Measurements from ENCODE around the gene SPATA2L. TPM values are rescaled to one million over a fixed set of nuclear protein-coding genes. Genes with fewer than 3 reads are reported as not detected.
"Not testable (repeated sequence)": the region's sequence is repeated elsewhere in the genome, so short reads cannot be mapped to it uniquely, and the experiment has no call there.

Gene SPATA2L
- polyA plus RNA-seq, 3 donors, result 7.3 to 22.6 (median 11.6) TPM

- no peak overlapping the region for H3K27ac ChIP-seq (ENCODE audit: low read depth, low read length)
- 85 to 87% (median 87%) methylated on average over 10 of the region's 10 CpGs for WGBS, 3 donors
These were observed 30.7 kb downstream of the SPATA2L start for GRCh38 chr16:89670496-89671431.

DNA sequence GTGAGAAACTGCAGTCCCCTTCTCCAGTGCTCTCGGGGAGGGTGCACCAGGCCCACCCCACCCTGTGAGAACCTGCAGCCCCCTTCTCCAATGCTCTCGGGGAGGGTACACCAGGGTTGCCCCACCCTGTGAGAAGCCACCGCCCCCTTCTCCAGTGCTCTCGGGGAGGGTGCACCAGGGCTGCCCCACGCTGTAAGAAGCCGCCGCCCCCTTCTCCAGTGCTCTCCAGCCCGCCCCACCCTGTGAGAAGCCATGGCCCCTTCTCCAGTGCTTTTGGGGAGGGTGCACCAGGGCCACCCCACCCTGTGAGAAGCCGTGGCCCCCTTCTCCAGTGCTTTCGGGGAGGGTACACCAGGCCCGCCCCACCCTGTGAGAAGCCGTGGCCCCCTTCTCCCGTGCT lies 31.8 kb downstream of the SPATA2L start:
- no peak overlapping the region for H3K27ac ChIP-seq (ENCODE audit: low read depth, low read length)
- WGBS, 3 donors, result 89 to 97% (median 96%) methylated on average over 8 to 13 of the region's 13 CpGs

GRCh38 chr16:89668790-89669158 lies 32.7 kb downstream of the SPATA2L start:
- no peak overlapping the region for H3K27ac ChIP-seq (ENCODE audit: low read depth, low read length)
- WGBS, 3 donors, result 41 to 68% (median 45%) methylated on average over 5 of the region's 5 CpGs

DNA sequence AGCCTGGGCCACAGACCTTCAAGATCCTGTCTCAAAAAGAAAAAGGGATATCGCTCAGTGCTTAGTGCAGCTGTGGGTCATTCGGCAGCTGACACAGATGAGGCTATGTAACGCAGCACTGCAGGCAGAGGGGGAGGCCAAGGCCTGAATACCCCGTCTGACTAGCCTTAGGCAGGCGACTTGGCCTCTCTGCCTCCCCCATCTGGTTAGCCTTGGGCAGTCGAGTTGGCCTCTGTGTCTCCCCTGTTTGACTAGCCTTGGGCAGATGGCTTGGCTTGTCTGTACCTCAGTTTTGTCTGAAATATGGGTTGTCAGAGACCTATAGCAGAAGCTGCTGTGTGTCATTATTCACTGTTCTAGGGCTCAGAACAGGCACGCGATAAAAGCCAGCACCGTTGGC lies 33.9 kb downstream of the SPATA2L start:
- H3K27ac ChIP-seq (ENCODE audit: low read depth, low read length), result no peak overlapping the region
- WGBS, 3 donors, result 80 to 85% (median 84%) methylated on average over 9 of the region's 9 CpGs

DNA sequence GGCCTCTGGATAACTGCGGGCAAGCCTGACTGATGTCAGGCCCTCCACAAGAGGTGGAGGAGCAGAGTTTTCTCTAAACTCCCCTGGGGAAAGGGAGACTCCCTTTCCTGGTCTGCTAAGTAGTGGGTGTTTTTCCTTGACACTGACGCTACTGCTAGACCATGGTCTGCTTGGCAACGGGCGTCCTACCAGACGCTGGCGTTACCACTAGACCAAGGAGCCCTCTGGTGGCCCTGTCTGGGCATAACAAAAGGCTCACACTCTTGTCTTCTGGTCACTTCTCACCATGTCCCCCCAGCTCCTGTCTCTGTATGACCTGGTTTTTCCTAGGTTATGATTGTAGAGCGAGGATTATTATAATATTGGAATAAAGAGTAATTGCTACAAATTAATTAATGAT lies 34.5 kb downstream of the SPATA2L start:
- WGBS, 3 donors, result 59 to 63% (median 63%) methylated on average over 6 to 7 of the region's 7 CpGs

DNA sequence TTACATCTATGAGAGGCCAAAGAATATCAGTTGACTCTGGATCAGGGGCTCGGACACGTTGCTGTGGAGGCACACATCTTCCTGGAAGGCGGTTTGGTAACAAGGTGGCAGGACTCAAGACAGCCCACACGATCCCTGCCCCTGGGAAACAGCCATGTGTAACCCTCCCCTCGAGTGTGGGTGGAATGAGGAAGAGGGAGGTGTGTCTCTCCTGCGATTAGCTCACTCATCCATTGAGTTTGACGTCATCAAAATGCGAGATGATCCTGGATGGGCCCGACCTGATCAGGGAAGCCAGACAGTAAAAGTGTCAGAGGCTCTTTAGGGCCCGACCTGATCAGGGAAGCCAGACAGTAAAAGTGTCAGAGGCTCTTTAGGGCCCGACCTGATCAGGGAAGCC lies 37.3 kb downstream of the SPATA2L start:
- not testable (repeated sequence) for H3K27ac ChIP-seq (ENCODE audit: low read depth, low read length)
- 83 to 85% (median 84%) methylated on average over 10 of the region's 11 CpGs for WGBS, 3 donors

More for the DNA sequence above, 34.5 kb downstream of the SPATA2L start:
- not testable (repeated sequence) for H3K27ac ChIP-seq (ENCODE audit: low read depth, low read length)

DNA sequence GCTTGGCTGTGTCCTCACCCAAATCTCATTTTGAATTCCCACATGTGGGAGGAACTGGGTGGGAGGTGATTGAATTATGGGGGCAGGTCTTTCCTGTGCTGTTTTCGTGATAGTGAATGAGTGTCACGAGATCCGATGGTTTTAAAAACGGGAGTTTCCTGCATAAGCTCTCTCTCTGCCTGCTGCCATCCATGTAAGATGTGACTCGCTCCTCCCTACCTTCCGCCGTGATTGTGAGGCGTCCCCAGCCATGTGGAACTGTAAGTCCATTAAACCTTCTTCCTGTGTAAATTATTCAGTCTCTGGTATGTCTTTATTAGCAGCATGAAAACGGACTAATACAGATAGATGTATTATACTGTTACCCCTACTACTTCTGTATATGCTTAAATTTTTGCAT lies 40.3 kb downstream of the SPATA2L start:
- H3K27ac ChIP-seq (ENCODE audit: low read depth, low read length), result no peak overlapping the region
- 94 to 95% (median 94%) methylated on average over 9 of the region's 9 CpGs for WGBS, 3 donors

GRCh38 chr16:89660146-89660545 lies 41.4 kb downstream of the SPATA2L start:
- WGBS, 3 donors, result 90 to 97% (median 95%) methylated on average over 7 of the region's 7 CpGs

DNA sequence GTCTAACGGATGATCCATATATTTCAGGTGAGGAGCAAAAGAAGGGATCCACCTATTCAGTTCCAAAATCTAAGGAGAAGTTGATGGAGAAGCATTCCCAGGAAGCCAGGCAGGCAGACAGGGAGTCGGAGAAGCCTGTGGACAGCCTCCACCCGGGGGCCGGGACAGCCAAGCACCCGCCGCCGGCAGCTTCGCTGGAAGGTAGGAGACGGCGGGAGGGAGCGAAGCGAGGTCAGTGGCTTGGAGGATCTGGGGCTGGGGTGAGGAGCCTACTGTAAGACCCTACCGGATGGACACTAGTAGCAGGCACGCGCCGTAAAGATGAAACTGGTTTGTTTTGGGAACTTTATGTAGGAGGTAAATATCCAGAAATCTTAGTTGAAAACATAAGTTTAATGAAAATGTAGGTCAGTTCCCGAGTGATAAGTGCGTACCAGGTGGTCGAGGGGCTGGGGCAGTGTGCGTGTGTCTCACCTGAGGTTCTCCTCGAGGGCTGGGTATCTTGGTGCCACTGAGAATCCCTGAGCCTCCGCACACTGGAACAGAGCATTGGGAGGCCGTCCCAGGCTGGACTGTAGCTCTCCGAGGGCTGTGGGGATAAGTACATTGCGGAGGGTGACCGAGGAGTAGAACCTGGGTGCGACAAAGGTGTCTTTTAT lies 43.2 kb downstream of the SPATA2L start:
- no peak overlapping the region for H3K27ac ChIP-seq (ENCODE audit: low read depth, low read length)
- WGBS, 3 donors, result 11 to 22% (median 16%) methylated on average over 27 of the region's 27 CpGs

More at GRCh38 chr16:89660146-89660545, 41.4 kb downstream of the SPATA2L start:
- H3K27ac ChIP-seq (ENCODE audit: low read depth, low read length), result no peak overlapping the region

GRCh38 chr16:89657442-89658220 lies 43.9 kb downstream of the SPATA2L start, which contains the start of the genes CHMP1A and SPATA33:
CHMP1A (minus strand) TSS chr16:89657708; CDS start chr16:89657588, 120 bp downstream.
SPATA33 (plus strand) TSS chr16:89657836; CDS start chr16:89657912, 76 bp downstream.
- 0 to 1% (median 0%) methylated on average over 81 to 99 of the region's 99 CpGs for WGBS, 3 donors
- H3K27ac ChIP-seq (ENCODE audit: low read depth, low read length), result no peak within 1 kb of the TSS

DNA sequence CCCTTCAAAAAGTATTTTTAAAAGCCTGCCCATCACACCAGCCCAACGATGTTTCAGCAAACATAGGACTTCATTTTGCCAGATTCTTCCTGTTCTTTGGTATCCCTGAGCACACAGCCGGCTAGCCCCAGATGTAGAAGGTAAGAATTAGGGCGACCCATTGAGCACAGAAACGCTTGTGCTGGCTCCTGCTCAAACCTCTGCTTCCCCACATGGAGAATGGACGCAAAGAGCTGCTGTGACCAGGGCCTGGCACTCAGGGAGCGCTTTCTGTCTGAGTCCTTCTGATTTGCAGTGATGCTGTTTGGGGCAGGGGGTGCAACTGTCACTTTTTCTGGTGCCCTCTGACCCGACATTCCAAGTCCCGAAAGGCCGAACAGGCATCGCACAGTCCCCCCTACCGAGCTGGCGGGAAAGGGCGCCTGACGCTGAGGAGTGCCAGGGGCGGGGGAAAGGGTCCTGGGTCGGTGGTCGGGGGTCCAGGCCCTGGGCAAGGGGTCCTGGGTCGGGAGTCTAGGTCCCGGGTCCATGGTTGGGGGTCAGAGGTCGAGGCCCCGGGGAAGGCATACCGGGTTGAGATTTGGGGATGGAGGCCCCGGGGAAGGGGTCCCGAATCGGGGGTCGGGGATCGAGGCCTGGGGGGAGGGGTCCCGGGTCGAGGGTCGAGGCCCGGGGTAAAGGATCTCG lies 44.9 kb downstream of the SPATA2L start:
- 30 to 34% (median 33%) methylated on average over 32 of the region's 32 CpGs for WGBS, 3 donors
- no peak overlapping the region for H3K27ac ChIP-seq (ENCODE audit: low read depth, low read length)

DNA sequence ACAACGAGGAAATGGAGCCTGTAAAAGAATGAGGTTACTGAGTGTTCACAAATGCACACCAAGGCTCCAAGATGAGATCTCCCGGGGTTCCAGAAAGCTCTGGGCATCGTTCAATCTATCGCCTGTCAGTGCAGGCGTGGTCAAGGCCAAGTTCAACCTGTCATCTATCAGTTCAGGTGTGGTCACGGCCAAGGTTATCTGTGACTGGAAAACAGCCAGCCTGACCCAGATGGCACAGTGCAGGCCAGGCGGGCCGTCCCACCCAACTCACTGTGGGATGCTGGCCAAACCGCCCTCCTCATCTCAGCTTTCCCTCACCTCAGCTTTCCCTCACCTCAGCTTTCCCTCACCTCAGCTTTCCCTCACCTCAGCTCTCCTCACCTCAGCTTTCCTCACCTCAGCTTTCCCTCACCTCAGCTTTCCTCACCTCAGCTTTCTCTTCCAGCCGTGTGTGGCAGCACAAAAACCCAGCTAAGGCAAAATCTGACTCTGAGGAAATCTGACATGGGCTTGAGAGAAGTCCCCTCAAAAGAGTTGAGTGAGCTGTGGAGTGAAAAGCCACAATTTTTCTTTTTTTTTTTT lies 46.4 kb downstream of the SPATA2L start:
- 30 to 89% (median 87%) methylated on average over 10 of the region's 10 CpGs for WGBS, 3 donors
- no peak overlapping the region for H3K27ac ChIP-seq (ENCODE audit: low read depth, low read length)

- WGBS, 3 donors, result 87 to 92% (median 88%) methylated on average over 9 to 10 of the region's 10 CpGs
- H3K27ac ChIP-seq (ENCODE audit: low read depth, low read length), result no peak overlapping the region
These were observed 47.7 kb downstream of the SPATA2L start for GRCh38 chr16:89653656-89654295.

- 86 to 92% (median 91%) methylated on average over 15 of the region's 15 CpGs for WGBS, 3 donors
- no peak overlapping the region for H3K27ac ChIP-seq (ENCODE audit: low read depth, low read length)
These were observed 49.9 kb downstream of the SPATA2L start for GRCh38 chr16:89651584-89651983.

DNA sequence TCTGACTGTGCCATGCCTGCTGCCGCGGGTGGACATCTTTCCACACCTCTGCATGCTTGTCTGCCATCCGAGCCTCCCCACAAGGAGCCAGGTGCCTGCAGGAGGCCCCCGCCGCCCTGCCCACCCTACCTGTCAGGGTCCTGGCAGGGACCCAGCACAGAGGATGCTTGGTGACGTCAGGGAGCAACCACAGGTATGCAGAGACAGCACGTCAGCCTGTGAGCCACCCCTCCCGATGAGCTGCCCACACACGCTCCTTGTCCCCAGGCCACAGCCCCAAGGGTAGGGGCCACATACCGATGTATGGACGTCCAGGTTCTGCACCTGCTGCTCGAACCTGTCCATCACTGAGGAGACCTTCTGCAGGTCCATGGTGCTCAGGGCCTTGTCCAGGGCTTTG lies 54.6 kb downstream of the SPATA2L start:
- 88 to 93% (median 92%) methylated on average over 12 of the region's 12 CpGs for WGBS, 3 donors

More for the DNA sequence above, 54.6 kb downstream of the SPATA2L start:
- H3K27ac ChIP-seq (ENCODE audit: low read depth, low read length), result no peak overlapping the region

All from adipose tissue (tissue), 3 donors.